Ovary (tissue), 9 donors: Measurements from ENCODE around the gene PASD1. TPM values are rescaled to one million over a fixed set of nuclear protein-coding genes. Genes with fewer than 3 reads are reported as not detected.
A peak's percentile ranks its signal among the peaks of the same experiment; 100 is the strongest.

Experiments used
- DNase-seq, 5 donors: peaks; one replicate each; pipeline ENCODE4 v3.0.0-alpha.2; 2019 to 2020
- H3K27ac ChIP-seq, 2 donors: fragments of 200-600 bp; one replicate each; pipeline versions ENCODE4 v1.5.1 to v1.8.0; 2019 to 2022
- H3K27me3 ChIP-seq: fragments of 200-600 bp; one replicate; pipeline ENCODE4 v1.8.0; 2022
- H3K36me3 ChIP-seq: fragments of 200-600 bp; sonication (generic); one replicate; pipeline ENCODE4 v1.5.1; 2019
- H3K4me1 ChIP-seq: one replicate; pipeline ENCODE4 v1.8.1; 2013; ENCODE audit warnings: mild to moderate bottlenecking, moderate library complexity; ENCODE audit not compliant: insufficient read depth
- H3K4me3 ChIP-seq: fragments of 200-600 bp; sonication (generic); one replicate; pipeline ENCODE4 v1.5.1; 2017
- H3K9me3 ChIP-seq, 2 donors: fragments of 200-600 bp in 1 of 2; sonication (generic) in 1 of 2; one replicate each; pipeline versions ENCODE4 v1.5.1 to v1.8.1; 2013 to 2019; ENCODE audit warnings: mild to moderate bottlenecking in 1 of 2, moderate library complexity in 1 of 2
- EP300 ChIP-seq: sonication (generic); formaldehyde crosslinking; IDR thresholded peaks from one replicate; pipeline ENCODE4 v1.6.1; 2017; ENCODE audit warnings: antibody characterized with exemption
- POLR2A ChIP-seq: fragments of 450-650 bp; IDR thresholded peaks from one replicate; pipeline ENCODE4 v1.6.1; 2017; ENCODE audit warnings: antibody characterized with exemption, mild to moderate bottlenecking, moderate library complexity
- WGBS, 3 donors: extraction: QIAGEN DNeasy Blood & Tissue Kit in 1 of 3; methylation state at CpG; one replicate each; pipeline versions ENCODE4 v1.1.5 to v1.1.7; 2013 to 2017; 5-methylcytosine and 5-hydroxymethylcytosine counted together
- intact Hi-C, 4 donors: fragments of 100-400 bp; cut with DNase I; formaldehyde crosslinking; loops; one replicate each; pipeline versions ENCODE4 v1.11.0 to v1.15.1; 2022 to 2023
- polyA plus RNA-seq, 2 donors: library from polyadenylated mRNA; stranded (reverse); fragments of 200-250 nt in 1 of 2; fragments of 350-450 nt in 1 of 2; fragmentation: Illumina TruSeq in 1 of 2; extraction: RNeasy Lipid Tissue Mini Kit (QIAGEN cat#74804) in 1 of 2; gene quantifications; one replicate each; pipeline ENCODE4 v1.2.3, GENCODE V29; 2013 to 2014
- total RNA-seq, 7 donors: library from RNA; depleted of rRNA in 2 of 7; stranded (reverse); fragments of >200 nt in 2 of 7; fragmentation: NEBNext Ultra II Directional in 3 of 7; extraction: Animal tissue kit (Norgen Biotek cat#: 25700) in 3 of 7; gene quantifications; one replicate each; pipeline versions ENCODE4 v1.1.0 to v1.2.4, GENCODE V29; 2016 to 2023
- TF ChIP-seq, protein P1 (sequence below), 3 donors: fragments of 450-650 bp in 2 of 3; fragments of 200-600 bp in 1 of 3; IDR thresholded peaks; one replicate each; pipeline versions ENCODE4 v1.5.1 to v1.8.0; 2016 to 2022; ENCODE audit warnings: antibody characterized with exemption in 3 of 3, mild to moderate bottlenecking in 1 of 3
- donor health status: DM: no; HTN: no; CAD: no; lungs with moderate emphysema.
- donor health status: DM: no; HTN: no; CAD: no.
- donor health status: Bipolar disorder and iron deficiency.
- donor health status: DM: yes; HTN: yes; CAD: no.
- donor health status: DM: no; HTN: no; CAD: no.
- donor health status: DM: yes; HTN: yes; CAD: no.

The PASD1 gene
- total and polyA plus RNA-seq, 9 donors, result 0.02 TPM; not detected in 8

DNA sequence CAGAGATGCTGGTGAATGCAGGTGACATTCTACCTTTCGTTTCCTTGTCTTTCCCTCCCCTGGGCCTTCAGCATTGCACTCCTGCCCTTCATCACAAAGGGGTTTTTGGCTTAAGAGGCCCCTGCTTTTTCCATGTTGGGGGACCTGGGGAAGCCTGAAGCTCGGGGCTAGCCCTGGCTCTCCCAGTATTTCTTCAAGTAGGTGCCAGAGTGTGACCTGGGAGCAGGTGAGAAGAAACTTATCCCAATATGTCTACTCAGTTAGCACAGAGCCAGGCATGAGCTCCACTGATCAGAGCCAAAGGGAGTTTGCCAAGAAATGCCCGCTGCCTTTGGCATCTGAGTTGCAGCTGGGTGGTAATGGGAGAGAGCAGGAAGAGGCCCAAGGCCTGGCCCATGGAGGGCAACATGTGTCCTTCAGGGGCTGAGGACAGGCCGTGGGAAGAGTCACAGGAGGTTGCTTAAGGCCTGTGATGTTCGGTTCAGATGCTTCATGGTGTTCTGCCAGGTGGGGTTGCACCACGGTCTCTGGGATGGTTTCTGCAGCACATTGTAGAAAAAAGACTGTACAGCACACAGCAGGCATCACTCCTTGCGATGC is 139.4 kb downstream of the PASD1 start:
- H3K27ac ChIP-seq, result no peak overlapping the region
- no peak overlapping the region for H3K4me3 ChIP-seq
- DNase-seq, result no peak
- H3K4me1 ChIP-seq, result no peaks in the 10 kb centered on the region
- 59 to 63% (median 61%) methylated on average over 7 of the region's 7 CpGs for WGBS, 3 donors
- intact Hi-C loops, result no loop called here
- no peaks in the 10 kb centered on the region for H3K9me3 ChIP-seq
- H3K36me3 ChIP-seq, result no peaks in the 10 kb centered on the region
- TF ChIP-seq, protein P1, sequence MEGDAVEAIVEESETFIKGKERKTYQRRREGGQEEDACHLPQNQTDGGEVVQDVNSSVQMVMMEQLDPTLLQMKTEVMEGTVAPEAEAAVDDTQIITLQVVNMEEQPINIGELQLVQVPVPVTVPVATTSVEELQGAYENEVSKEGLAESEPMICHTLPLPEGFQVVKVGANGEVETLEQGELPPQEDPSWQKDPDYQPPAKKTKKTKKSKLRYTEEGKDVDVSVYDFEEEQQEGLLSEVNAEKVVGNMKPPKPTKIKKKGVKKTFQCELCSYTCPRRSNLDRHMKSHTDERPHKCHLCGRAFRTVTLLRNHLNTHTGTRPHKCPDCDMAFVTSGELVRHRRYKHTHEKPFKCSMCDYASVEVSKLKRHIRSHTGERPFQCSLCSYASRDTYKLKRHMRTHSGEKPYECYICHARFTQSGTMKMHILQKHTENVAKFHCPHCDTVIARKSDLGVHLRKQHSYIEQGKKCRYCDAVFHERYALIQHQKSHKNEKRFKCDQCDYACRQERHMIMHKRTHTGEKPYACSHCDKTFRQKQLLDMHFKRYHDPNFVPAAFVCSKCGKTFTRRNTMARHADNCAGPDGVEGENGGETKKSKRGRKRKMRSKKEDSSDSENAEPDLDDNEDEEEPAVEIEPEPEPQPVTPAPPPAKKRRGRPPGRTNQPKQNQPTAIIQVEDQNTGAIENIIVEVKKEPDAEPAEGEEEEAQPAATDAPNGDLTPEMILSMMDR (IDR thresholded peaks at IDR 0.05), result no peak
- no peak for TF ChIP-seq POLR2A
- H3K27me3 ChIP-seq, result no peaks in the 10 kb centered on the region

DNA sequence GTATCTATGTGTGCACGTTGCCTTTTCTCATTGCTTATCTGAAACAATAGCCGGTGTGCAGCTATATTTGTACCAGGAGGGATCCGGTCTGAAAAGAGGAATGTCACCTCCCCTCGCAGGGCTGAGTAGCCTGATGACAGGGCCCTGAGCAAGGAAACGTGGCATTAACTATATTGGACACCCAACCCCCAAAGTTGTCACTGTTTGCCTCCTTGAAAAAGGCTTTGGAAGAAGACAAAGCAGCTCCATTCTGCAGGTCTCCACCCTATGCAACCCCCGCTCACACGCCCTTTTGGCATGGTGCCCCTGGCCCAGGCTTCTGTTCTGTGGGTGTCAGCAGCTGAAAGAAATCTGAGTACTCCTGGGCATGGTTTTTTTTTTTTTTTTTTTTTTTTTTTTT is 140.0 kb downstream of the PASD1 start:
- H3K9me3 ChIP-seq, result no peaks in the 10 kb centered on the region
- DNase-seq, result peak; percentile 33 to 69 (median 50)
- H3K4me3 ChIP-seq, result no peak overlapping the region
- H3K27me3 ChIP-seq, result no peaks in the 10 kb centered on the region
- no peak for TF ChIP-seq POLR2A
- TF ChIP-seq, protein P1 (IDR thresholded peaks at IDR 0.05), result no peak
- TF ChIP-seq EP300, result no peak
- no peaks in the 10 kb centered on the region for H3K36me3 ChIP-seq
- no peaks in the 10 kb centered on the region for H3K4me1 ChIP-seq
- intact Hi-C loops, result no loop called here
- WGBS, 3 donors, result 25 to 42% (median 33%) methylated on average over 7 of the region's 7 CpGs
- H3K27ac ChIP-seq, result no peak overlapping the region

DNA sequence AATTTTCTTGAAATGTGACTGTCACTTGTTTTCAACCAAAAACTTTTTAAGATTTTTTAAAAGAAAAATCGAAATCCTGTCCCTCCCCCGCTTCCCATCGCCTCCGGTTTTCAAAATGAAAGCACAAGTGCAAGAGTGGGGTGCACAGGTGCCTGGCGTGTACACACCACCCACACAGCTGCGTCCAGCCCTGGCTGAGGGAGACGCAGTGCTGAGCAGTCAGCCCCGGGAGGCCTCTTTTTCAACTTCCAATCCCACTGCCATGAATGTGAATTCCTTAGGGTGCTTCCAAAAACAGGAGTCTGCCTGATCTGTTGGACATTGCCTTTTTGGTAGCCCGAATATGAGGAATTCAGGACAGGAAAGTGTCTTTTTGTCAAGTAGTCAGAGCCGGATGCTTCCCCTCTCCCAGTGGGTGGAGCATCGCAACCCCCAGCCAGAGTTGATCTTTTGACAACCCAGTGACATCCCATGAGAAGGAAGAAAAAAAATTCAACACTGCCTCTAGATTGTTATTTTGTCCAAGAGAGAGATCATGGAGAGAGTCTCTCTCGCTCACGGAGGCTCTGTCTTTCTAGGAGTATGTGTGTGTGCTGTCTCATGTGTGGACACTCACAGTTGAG is 140.7 kb downstream of the PASD1 start:
- DNase-seq, result no peak
- Histone ChIP-seq H3K27me3 (no peaks in the 10 kb centered on the region), H3K9me3 (no peaks in the 10 kb centered on the region), H3K4me3 (no peak overlapping the region), H3K4me1 (no peaks in the 10 kb centered on the region), H3K27ac (no peak overlapping the region), H3K36me3 (no peaks in the 10 kb centered on the region)
- no peak for TF ChIP-seq POLR2A
- no peak for TF ChIP-seq EP300
- TF ChIP-seq, protein P1 (IDR thresholded peaks at IDR 0.05), result no peak
- 47 to 54% (median 50%) methylated on average over 13 of the region's 13 CpGs for WGBS, 3 donors
- intact Hi-C loops, result no loop called here

DNA sequence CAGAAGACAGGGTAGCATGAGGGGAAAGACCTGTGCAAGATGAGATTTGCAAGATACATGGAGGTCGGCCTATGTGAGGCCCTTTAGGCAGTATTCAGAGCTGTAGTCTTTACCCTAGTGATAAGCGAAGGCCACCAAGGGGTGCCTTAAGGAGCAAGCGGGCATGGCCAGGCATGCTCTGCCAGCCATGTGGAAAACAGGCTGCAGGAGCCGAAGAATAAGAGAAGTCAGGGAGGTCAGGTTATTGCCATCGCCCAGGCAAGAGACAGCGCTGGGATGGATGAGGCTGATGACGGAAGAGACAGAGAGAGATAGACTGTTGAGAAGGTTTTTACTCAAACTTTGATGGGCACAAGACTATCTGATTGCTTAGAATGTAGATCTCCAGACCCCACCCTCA is 145.3 kb downstream of the PASD1 start:
- intact Hi-C loops, result no loop called here
- Histone ChIP-seq H3K9me3 (no peaks in the 10 kb centered on the region), H3K4me3 (no peak overlapping the region), H3K27me3 (no peaks in the 10 kb centered on the region), H3K36me3 (no peaks in the 10 kb centered on the region), H3K27ac (no peak overlapping the region), H3K4me1 (no peaks in the 10 kb centered on the region)
- no peak for TF ChIP-seq POLR2A
- DNase-seq, result no peak
- 82 to 94% (median 83%) methylated on average over 7 of the region's 7 CpGs for WGBS, 3 donors

DNA sequence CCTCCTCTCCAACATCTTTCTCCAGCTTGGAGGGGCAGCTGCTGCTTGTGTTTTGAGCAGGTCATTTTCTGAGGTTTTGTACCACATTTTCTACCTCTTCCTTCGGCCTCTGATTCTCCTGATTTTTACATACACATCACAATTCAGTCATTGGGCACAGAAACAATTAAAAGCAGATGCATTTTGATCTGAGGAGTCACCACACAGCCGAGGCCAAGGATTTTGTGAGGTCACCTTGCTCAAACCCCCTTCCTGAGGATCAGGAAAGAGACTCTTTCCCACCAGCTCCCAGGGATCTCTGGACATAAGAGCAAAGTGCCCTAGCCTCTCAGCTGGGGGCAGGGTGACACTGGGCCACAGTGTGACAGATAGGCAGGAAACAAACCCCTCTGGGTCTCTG is 147.0 kb downstream of the PASD1 start:
- no peak for DNase-seq
- no peak for TF ChIP-seq POLR2A
- TF ChIP-seq, protein P1 (IDR thresholded peaks at IDR 0.05), result no peak
- TF ChIP-seq EP300, result no peak
- Histone ChIP-seq H3K9me3 (no peaks in the 10 kb centered on the region), H3K27me3 (no peaks in the 10 kb centered on the region), H3K36me3 (no peaks in the 10 kb centered on the region), H3K27ac (no peak overlapping the region), H3K4me1 (no peaks in the 10 kb centered on the region), H3K4me3 (no peak overlapping the region)
- 42 to 59% (median 47%) methylated on average over 2 of the region's 2 CpGs for WGBS, 3 donors
- intact Hi-C loops, result no loop called here
